Measurements from ENCODE around the gene TAF11L3. TPM values are rescaled to one million over a fixed set of nuclear protein-coding genes. Genes with fewer than 3 reads are reported as not detected.
"Not testable (repeated sequence)": the region's sequence is repeated elsewhere in the genome, so short reads cannot be mapped to it uniquely, and the experiment has no call there.

TAF11L3 gene
- total RNA-seq, 2 donors from 2014 or later: not detected

DNA sequence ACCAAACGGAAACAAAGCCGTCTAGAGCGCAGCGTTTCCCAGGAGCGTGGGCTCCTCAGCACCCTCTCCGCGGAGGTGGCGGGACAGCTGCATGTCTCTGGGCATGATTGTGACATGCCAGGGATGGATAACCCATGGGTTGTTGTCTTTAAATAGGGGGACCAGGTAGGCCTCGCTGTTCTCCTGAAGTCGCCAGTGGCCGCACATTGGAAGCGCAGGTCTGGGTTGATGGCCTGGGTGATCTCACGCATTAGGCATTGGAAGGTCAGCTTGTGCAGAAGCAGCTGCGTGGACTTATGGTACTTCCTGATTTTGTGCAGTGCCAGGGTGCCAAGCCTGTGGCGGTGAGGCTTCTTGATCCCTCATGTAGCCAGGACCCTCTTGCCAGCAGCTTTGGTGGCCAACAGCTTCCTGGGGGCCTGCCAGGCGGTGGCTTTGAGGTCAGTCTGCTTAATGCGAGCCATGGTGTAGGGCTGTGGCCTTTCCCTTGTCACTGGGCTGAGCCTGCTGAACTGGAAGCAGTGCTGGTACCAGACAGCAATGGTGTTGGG, 6.3 kb upstream of the TAF11L3 start:
- Histone ChIP-seq H3K4me1 (no peaks in the 10 kb centered on the region), H3K4me3 (no peak overlapping the region), H3K9me3 (no peaks in the 10 kb centered on the region), H3K27ac (no peak overlapping the region), H3K27me3 (no peaks in the 10 kb centered on the region), H3K36me3 (no peaks in the 10 kb centered on the region), H3K9ac (ENCODE audit: low read depth in 2 of 2, low read length in 2 of 2) (no peak overlapping the region)
- DNase-seq: no peak
- TF ChIP-seq, protein P1, sequence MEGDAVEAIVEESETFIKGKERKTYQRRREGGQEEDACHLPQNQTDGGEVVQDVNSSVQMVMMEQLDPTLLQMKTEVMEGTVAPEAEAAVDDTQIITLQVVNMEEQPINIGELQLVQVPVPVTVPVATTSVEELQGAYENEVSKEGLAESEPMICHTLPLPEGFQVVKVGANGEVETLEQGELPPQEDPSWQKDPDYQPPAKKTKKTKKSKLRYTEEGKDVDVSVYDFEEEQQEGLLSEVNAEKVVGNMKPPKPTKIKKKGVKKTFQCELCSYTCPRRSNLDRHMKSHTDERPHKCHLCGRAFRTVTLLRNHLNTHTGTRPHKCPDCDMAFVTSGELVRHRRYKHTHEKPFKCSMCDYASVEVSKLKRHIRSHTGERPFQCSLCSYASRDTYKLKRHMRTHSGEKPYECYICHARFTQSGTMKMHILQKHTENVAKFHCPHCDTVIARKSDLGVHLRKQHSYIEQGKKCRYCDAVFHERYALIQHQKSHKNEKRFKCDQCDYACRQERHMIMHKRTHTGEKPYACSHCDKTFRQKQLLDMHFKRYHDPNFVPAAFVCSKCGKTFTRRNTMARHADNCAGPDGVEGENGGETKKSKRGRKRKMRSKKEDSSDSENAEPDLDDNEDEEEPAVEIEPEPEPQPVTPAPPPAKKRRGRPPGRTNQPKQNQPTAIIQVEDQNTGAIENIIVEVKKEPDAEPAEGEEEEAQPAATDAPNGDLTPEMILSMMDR (IDR thresholded peaks at IDR 0.05): no peak
- intact Hi-C loops (cut with DNase I): no loop called here

DNA sequence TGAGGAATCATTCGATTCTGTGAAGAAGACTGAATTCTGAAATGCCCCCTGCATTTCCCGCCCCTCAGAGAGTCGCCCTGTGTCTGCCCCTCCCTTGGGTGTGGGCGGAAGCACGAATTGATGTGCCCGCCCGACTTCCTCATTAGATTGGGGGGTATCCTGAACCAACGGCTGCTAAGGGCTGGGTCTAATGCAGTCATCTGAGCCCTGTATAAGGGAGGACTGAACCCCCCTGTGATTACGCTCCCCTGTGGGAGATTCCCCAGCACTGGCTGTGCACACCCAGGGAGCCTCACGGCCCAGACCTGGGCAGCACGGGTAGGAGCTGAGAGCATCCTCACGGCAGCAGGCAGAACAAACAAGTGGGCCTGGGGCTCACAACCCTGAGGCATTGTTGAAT, 641 bp upstream of the TAF11L3 start:
- H3K4me3 ChIP-seq; H3K36me3 ChIP-seq; DNase-seq; H3K9ac ChIP-seq (ENCODE audit: low read depth in 2 of 2, low read length in 2 of 2); H3K27ac ChIP-seq; H3K4me1 ChIP-seq; H3K27me3 ChIP-seq; H3K9me3 ChIP-seq; intact Hi-C loops (cut with DNase I): not testable (repeated sequence)

DNA sequence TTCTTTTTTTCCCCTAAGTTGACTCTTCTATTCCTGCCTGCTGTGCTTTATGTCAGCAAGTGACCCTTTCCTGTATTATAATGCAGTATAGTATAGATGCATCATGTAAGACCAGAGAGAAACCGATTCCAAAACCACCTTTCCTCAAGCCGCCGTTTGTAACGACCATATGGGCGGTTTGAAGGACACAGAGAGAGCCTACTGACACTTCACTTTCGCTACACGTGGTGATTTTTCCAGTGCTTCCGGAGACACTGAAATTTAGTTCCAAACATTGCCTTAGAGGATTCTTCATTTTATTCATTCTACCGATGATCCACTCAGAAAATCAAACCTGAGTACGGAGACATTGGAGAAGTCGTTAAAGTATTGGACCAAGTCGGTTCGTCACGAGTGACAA, 1.3 kb downstream of the TAF11L3 start:
- H3K9me3 ChIP-seq; H3K9ac ChIP-seq (ENCODE audit: low read depth in 2 of 2, low read length in 2 of 2); H3K4me1 ChIP-seq; DNase-seq; H3K4me3 ChIP-seq; H3K27me3 ChIP-seq; intact Hi-C loops (cut with DNase I); H3K36me3 ChIP-seq; H3K27ac ChIP-seq: not testable (repeated sequence)

DNA sequence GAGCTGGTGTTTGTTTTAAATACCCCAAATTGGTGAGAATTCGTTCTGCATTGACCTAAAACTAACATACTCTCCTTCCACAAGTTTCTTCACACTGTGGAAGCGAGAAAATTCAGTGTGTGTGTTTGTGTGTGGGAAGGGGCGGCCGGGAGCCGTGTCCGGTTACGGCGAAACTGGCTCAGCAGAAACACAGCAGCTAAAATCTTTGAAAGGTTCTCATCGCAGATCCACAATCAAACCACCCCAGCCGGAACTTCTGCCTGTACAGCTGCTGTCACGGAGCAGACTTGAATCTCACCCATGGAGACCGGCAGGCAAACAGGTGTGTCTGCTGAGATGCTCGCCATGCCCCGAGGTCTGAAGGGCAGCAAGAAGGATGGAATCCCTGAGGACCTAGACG, 3.3 kb downstream of the TAF11L3 start, which contains the start of gene TAF11L4:
Gene TAF11L4 (plus strand): TSS at position 301 of the 400 bp plus-strand sequence.
- DNase-seq; H3K9ac ChIP-seq (ENCODE audit: low read depth in 2 of 2, low read length in 2 of 2): not testable (repeated sequence)

DNA sequence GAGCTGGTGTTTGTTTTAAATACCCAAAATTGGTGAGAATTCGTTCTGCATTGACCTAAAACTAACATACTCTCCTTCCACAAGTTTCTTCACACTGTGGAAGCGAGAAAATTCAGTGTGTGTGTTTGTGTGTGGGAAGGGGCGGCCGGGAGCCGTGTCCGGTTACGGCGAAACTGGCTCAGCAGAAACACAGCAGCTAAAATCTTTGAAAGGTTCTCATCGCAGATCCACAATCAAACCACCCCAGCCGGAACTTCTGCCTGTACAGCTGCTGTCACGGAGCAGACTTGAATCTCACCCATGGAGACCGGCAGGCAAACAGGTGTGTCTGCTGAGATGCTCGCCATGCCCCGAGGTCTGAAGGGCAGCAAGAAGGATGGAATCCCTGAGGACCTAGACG, 6.8 kb downstream of the TAF11L3 start, which contains the start of gene TAF11L5:
Gene TAF11L5 (plus strand): TSS at position 301 of the 400 bp plus-strand sequence.
- intact Hi-C loops (cut with DNase I); H3K4me3 ChIP-seq; H3K9ac ChIP-seq (ENCODE audit: low read depth in 2 of 2, low read length in 2 of 2); DNase-seq; H3K27me3 ChIP-seq; H3K9me3 ChIP-seq; H3K36me3 ChIP-seq; H3K4me1 ChIP-seq; H3K27ac ChIP-seq: not testable (repeated sequence)

More for the DNA sequence above, 3.3 kb downstream of the TAF11L3 start, which contains the start of gene TAF11L4:
- H3K36me3 ChIP-seq; H3K4me1 ChIP-seq; H3K27me3 ChIP-seq; H3K27ac ChIP-seq; intact Hi-C loops (cut with DNase I); H3K4me3 ChIP-seq; H3K9me3 ChIP-seq: not testable (repeated sequence)

DNA sequence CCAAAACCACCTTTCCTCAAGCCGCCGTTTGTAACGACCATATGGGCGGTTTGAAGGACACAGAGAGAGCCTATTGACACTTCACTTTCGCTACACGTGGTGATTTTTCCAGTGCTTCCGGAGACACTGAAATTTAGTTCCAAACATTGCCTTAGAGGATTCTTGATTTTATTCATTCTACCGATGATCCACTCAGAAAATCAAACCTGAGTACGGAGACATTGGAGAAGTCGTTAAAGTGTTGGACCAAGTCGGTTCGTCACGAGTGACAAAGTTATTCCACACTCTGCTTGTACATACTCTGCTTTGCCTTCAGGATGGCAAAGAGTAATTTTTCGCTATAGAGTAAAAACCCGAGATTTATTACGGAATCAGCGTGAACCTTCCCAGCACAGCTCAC, 8.3 kb downstream of the TAF11L3 start:
- H3K9ac ChIP-seq (ENCODE audit: low read depth in 2 of 2, low read length in 2 of 2); H3K36me3 ChIP-seq; H3K9me3 ChIP-seq; H3K4me1 ChIP-seq; intact Hi-C loops (cut with DNase I); H3K27ac ChIP-seq; H3K4me3 ChIP-seq; H3K27me3 ChIP-seq: not testable (repeated sequence)
- peak; percentile 41 for DNase-seq

DNA sequence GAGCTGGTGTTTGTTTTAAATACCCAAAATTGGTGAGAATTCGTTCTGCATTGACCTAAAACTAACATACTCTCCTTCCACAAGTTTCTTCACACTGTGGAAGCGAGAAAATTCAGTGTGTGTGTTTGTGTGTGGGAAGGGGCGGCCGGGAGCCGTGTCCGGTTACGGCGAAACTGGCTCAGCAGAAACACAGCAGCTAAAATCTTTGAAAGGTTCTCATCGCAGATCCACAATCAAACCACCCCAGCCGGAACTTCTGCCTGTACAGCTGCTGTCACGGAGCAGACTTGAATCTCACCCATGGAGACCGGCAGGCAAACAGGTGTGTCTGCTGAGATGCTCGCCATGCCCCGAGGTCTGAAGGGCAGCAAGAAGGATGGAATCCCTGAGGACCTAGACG, 10.2 kb downstream of the TAF11L3 start, which contains the start of gene TAF11L6:
Gene TAF11L6 (plus strand): TSS at position 301 of the 400 bp plus-strand sequence.
- H3K9ac ChIP-seq (ENCODE audit: low read depth in 2 of 2, low read length in 2 of 2); H3K4me3 ChIP-seq; H3K27me3 ChIP-seq; H3K27ac ChIP-seq; intact Hi-C loops (cut with DNase I); H3K9me3 ChIP-seq; H3K36me3 ChIP-seq; DNase-seq; H3K4me1 ChIP-seq: not testable (repeated sequence)

Other genes starting within 250 kb of the TAF11L3 start
- gene TAF11L2, start 20.1 kb upstream of the TAF11L3 start, total RNA-seq: not detected
- gene TAF11L4, start 3.4 kb downstream of the TAF11L3 start, total RNA-seq: not detected
- gene TAF11L5, start 6.9 kb downstream of the TAF11L3 start, total RNA-seq: not detected
- not detected for gene TAF11L6, start 10.3 kb downstream of the TAF11L3 start, total RNA-seq
- not detected for gene TAF11L7, start 67.4 kb downstream of the TAF11L3 start, total RNA-seq
- gene TAF11L8, start 72.6 kb downstream of the TAF11L3 start, total RNA-seq: not detected
- gene TAF11L9, start 76.0 kb downstream of the TAF11L3 start, total RNA-seq: not detected
- not detected for gene TAF11L10, start 79.5 kb downstream of the TAF11L3 start, total RNA-seq
- not detected for gene TAF11L11, start 85.8 kb downstream of the TAF11L3 start, total RNA-seq
- not detected for gene TAF11L12, start 92.0 kb downstream of the TAF11L3 start, total RNA-seq
- gene TAF11L13, start 113.7 kb downstream of the TAF11L3 start, total RNA-seq: not detected
- not detected for gene TAF11L14, start 116.1 kb downstream of the TAF11L3 start, total RNA-seq

Data from colonic mucosa (tissue), 4 donors.